ENCODE results near the gene MCTP2. TPM values are rescaled to one million over a fixed set of nuclear protein-coding genes. Genes with fewer than 3 reads are reported as not detected.

MCTP2 gene, protein sequence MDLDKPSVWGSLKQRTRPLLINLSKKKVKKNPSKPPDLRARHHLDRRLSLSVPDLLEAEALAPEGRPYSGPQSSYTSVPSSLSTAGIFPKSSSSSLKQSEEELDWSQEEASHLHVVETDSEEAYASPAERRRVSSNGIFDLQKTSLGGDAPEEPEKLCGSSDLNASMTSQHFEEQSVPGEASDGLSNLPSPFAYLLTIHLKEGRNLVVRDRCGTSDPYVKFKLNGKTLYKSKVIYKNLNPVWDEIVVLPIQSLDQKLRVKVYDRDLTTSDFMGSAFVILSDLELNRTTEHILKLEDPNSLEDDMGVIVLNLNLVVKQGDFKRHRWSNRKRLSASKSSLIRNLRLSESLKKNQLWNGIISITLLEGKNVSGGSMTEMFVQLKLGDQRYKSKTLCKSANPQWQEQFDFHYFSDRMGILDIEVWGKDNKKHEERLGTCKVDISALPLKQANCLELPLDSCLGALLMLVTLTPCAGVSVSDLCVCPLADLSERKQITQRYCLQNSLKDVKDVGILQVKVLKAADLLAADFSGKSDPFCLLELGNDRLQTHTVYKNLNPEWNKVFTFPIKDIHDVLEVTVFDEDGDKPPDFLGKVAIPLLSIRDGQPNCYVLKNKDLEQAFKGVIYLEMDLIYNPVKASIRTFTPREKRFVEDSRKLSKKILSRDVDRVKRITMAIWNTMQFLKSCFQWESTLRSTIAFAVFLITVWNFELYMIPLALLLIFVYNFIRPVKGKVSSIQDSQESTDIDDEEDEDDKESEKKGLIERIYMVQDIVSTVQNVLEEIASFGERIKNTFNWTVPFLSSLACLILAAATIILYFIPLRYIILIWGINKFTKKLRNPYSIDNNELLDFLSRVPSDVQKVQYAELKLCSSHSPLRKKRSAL
- total RNA-seq, result 10 to 100 TPM; 16.0 to 31.3 (median 22.4) TPM
- 29.7 TPM for total RNA-seq (2013)
- 9.1 to 47.7 (median 24.1) reads per million in 29 experiments for total RNA-seq

DNA sequence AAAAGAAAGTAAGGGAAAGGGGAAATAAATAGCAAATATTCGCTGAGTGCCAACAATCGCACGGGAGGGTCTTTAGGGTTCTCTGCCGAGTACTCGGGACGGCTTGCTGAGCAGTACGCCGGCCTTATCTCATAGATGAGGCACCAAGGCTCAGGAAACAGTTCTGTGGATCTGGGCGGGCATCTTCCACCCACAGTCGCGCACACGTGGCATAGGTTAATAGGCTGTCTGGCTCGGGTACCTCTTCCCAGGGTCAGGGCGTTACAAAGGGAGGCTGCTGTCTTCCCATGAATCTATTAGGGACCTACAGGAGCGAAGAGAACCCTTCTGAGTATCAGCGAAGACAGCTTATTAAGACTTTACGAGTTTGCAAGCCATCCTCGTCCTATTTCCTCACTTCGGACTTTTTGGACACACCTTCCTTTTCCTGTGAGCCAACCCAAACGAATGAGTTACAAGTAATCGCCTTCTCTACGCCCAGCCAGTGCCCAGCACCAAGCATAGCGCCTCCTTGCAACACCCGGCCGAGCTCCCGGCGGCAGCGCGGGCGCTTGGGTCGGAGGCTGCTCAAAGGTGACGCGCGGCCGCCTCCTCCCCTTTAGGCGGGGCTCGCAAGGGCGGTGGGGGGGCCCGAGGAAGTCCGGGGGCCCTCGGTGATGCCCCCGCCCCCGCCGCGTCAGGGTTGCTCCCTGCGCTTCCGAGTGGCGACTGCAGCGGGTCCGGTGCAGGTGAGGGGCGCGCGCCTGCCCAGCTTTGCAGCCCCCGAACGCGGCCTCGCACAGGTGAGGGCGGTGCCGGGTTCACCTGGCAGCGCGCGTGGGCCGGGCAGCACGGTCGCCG, at the start of gene MCTP2:
MCTP2 (plus strand) TSS at position 679 of the 840 bp plus-strand sequence. CDS start 66,705 bp downstream, outside the sequence.
- peak within 1 kb of the TSS; percentile 59 to 72 for H3K4me3 ChIP-seq (ENCODE audit: control insufficient read depth in 1 of 2, extremely low read depth in 1 of 2, low read length in 1 of 2)
- H3K27ac ChIP-seq (ENCODE audit: low read length), result peak within 1 kb of the TSS; percentile 87
- Mint-ChIP-seq H3K4me1 (peaks cover 37 to 69% (median 47%) of the 10 kb centered on the region in 3 donors), H3K9me3 (no peaks in the 10 kb centered on the region), H3K4me3 (peak within 1 kb of the TSS; percentile 88 to 94 (median 91)), H3K36me3 (no peaks in the 10 kb centered on the region), H3K27me3 (no peaks in the 10 kb centered on the region), H3K27ac (peak within 1 kb of the TSS; percentile 91 to 93)
- WGBS (ENCODE audit: insufficient coverage), result under 1% methylated on average over 65 of the region's 66 CpGs
- H3K27me3 ChIP-seq (replicated peaks in 1 of 2; ENCODE audit: control insufficient read depth in 2 of 2, extremely low read depth in 1 of 2, insufficient read depth in 2 of 2, low read length in 1 of 2), result no peaks in the 10 kb centered on the region
- ChIA-PET POLR2A (interaction anchor here in 1 of 2 donors (0.6 to 1.4 kb wide), 2 partner anchors 75 to 90 kb away, joined by 3 read pairs; no protein-coding TSS in a partner anchor), CTCF (interaction anchor here in 1 of 2 donors (0.6 to 4.4 kb wide), 5 partner anchors 9 to 1144 kb away, joined by 3 to 25 read pairs (median 3); no protein-coding TSS in a partner anchor)
- ATAC-seq (replicated peaks in 1 of 4) (peak; percentile 89 to 91 (median 90)), DNase-seq (peak; percentile 63 to 89 (median 78))
- peaks cover 9 to 26% of the 10 kb centered on the region in 2 experiments for H3K4me1 ChIP-seq (ENCODE audit: control insufficient read depth in 1 of 2, extremely low read depth in 1 of 2, insufficient read depth in 2 of 2, low read length in 2 of 2)
- H3K36me3 ChIP-seq (ENCODE audit: control insufficient read depth in 2 of 2, extremely low read depth in 1 of 2, insufficient read depth in 1 of 2, low read length in 1 of 2), result no peaks in the 10 kb centered on the region
- H3K9me3 ChIP-seq, result no peaks in the 10 kb centered on the region

GRCh38 chr15:94182883-94183282, 48.5 kb upstream of the MCTP2 start:
- Histone ChIP-seq H3K36me3 (ENCODE audit: control insufficient read depth in 2 of 2, extremely low read depth in 1 of 2, insufficient read depth in 1 of 2, low read length in 1 of 2) (no peaks in the 10 kb centered on the region), H3K27me3 (replicated peaks in 1 of 2; ENCODE audit: control insufficient read depth in 2 of 2, extremely low read depth in 1 of 2, insufficient read depth in 2 of 2, low read length in 1 of 2) (no peaks in the 10 kb centered on the region), H3K9me3 (no peaks in the 10 kb centered on the region), H3K4me1 (ENCODE audit: control insufficient read depth in 1 of 2, extremely low read depth in 1 of 2, insufficient read depth in 2 of 2, low read length in 2 of 2) (no peaks in the 10 kb centered on the region), H3K27ac (ENCODE audit: low read length) (no peak overlapping the region), H3K4me3 (ENCODE audit: control insufficient read depth in 1 of 2, extremely low read depth in 1 of 2, low read length in 1 of 2) (no peak overlapping the region)
- Mint-ChIP-seq H3K4me3 (no peak overlapping the region), H3K27me3 (peaks cover 4 to 8% of the 10 kb centered on the region in 2 donors), H3K36me3 (no peaks in the 10 kb centered on the region), H3K4me1 (no peaks in the 10 kb centered on the region), H3K9me3 (no peaks in the 10 kb centered on the region), H3K27ac (no peak overlapping the region)
- no peak for DNase-seq
- no CpG with 5 or more reads among the region's 4 CpGs for WGBS (ENCODE audit: insufficient coverage)
- no peak for ATAC-seq (replicated peaks in 1 of 4)
- CTCF ChIA-PET, result no interaction called here
- POLR2A ChIA-PET, result no interaction called here

DNA sequence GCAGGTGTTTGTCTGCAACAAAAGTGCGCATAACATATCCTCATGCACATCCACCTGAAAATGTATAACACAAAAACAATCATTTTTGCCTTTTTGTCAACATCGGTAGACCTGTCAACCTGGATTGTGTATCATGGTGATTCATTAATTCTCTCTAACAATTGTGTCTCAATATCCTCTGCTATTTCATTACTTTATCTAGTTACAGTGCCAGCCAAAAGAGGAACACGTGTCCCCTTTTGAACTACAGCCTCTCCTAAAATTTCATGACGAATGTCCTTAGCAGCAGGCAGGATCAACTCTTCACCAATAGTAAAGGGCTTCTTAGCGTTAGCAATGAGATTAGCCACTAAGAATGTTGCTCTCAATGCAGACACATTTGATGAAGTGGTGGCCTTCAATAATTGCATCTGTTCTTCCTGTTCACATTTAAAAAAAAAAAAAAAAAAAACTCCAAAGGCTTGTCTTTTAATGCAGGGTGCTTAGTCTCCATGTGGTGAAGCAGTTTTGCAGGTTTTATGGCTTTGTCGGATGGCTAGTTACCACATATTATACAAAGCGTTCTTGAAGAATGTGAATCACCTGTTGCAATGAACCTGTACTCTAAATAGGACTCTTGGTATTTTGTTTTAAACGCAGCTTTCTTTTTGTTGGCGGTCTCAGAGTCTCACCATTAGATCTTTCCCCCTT, 45.7 kb upstream of the MCTP2 start:
- ChIA-PET CTCF (interaction anchor here in 1 of 2 donors (0.8 kb wide), 1 partner anchor 137 kb away, joined by 3 read pairs; no protein-coding TSS in a partner anchor), POLR2A (no interaction called here)
- Mint-ChIP-seq H3K36me3 (no peaks in the 10 kb centered on the region), H3K4me1 (no peaks in the 10 kb centered on the region), H3K4me3 (no peak overlapping the region), H3K27ac (no peak overlapping the region), H3K27me3 (peaks cover 4 to 7% of the 10 kb centered on the region in 2 donors), H3K9me3 (no peaks in the 10 kb centered on the region)
- no peaks in the 10 kb centered on the region for H3K9me3 ChIP-seq
- DNase-seq (no peak), ATAC-seq (replicated peaks in 1 of 4) (no peak)
- 94% methylated on average over 3 of the region's 9 CpGs for WGBS (ENCODE audit: insufficient coverage)
- H3K36me3 ChIP-seq (ENCODE audit: control insufficient read depth in 2 of 2, extremely low read depth in 1 of 2, insufficient read depth in 1 of 2, low read length in 1 of 2), result no peaks in the 10 kb centered on the region
- H3K27me3 ChIP-seq (replicated peaks in 1 of 2; ENCODE audit: control insufficient read depth in 2 of 2, extremely low read depth in 1 of 2, insufficient read depth in 2 of 2, low read length in 1 of 2), result no peaks in the 10 kb centered on the region
- no peak overlapping the region for H3K4me3 ChIP-seq (ENCODE audit: control insufficient read depth in 1 of 2, extremely low read depth in 1 of 2, low read length in 1 of 2)
- H3K27ac ChIP-seq (ENCODE audit: low read length), result no peak overlapping the region
- no peaks in the 10 kb centered on the region for H3K4me1 ChIP-seq (ENCODE audit: control insufficient read depth in 1 of 2, extremely low read depth in 1 of 2, insufficient read depth in 2 of 2, low read length in 2 of 2)

DNA sequence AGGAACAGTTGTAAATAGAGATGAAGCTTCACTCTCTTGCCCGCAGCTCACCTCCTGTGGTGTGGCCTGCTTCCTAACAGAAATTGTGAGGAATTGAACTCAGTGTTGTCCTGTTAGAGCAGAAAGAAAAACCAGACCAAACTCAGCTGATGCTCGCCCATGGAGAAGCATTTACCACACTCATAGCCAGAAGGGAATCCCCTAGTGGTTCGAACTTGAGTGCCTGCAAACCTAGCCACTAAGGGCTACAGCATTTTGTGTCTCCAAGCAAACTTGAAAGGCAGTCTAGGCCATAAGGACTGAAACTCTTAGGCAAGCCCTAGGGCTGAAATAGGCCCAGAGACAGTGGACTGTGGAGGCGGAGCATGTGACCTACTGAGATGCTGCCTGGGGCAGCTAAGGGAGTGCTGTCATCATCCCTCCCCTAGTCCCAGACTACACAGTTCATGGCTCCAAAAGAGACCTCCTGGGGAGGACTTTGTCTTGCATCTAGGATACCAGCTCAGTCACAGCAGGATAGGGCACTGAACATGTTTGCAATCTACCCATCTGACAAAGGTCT, 44.5 kb upstream of the MCTP2 start:
- ChIA-PET CTCF (no interaction called here), POLR2A (no interaction called here)
- Histone ChIP-seq H3K4me3 (ENCODE audit: control insufficient read depth in 1 of 2, extremely low read depth in 1 of 2, low read length in 1 of 2) (no peak overlapping the region), H3K27me3 (replicated peaks in 1 of 2; ENCODE audit: control insufficient read depth in 2 of 2, extremely low read depth in 1 of 2, insufficient read depth in 2 of 2, low read length in 1 of 2) (no peaks in the 10 kb centered on the region), H3K36me3 (ENCODE audit: control insufficient read depth in 2 of 2, extremely low read depth in 1 of 2, insufficient read depth in 1 of 2, low read length in 1 of 2) (no peaks in the 10 kb centered on the region), H3K27ac (ENCODE audit: low read length) (no peak overlapping the region), H3K4me1 (ENCODE audit: control insufficient read depth in 1 of 2, extremely low read depth in 1 of 2, insufficient read depth in 2 of 2, low read length in 2 of 2) (no peaks in the 10 kb centered on the region), H3K9me3 (no peaks in the 10 kb centered on the region)
- WGBS (ENCODE audit: insufficient coverage), result 79% methylated on average over 3 of the region's 4 CpGs
- no peak overlapping the region for H3K4me3 Mint-ChIP-seq
- DNase-seq (no peak), ATAC-seq (replicated peaks in 1 of 4) (no peak)
- H3K36me3 Mint-ChIP-seq, result no peaks in the 10 kb centered on the region
- no peaks in the 10 kb centered on the region for H3K4me1 Mint-ChIP-seq
- no peak overlapping the region for H3K27ac Mint-ChIP-seq
- no peaks in the 10 kb centered on the region for H3K9me3 Mint-ChIP-seq
- H3K27me3 Mint-ChIP-seq, result peaks cover 0 to 6% of the 10 kb centered on the region in 2 donors

GRCh38 chr15:94193906-94194305, 37.5 kb upstream of the MCTP2 start:
- ChIA-PET CTCF (interaction anchor here in 1 of 2 donors (0.6 kb wide), 1 partner anchor 71 kb away, joined by 3 read pairs; no protein-coding TSS in a partner anchor), POLR2A (no interaction called here)
- no peak for ATAC-seq (replicated peaks in 1 of 4)

More at GRCh38 chr15:94193906-94194305, 37.5 kb upstream of the MCTP2 start:
- Histone ChIP-seq H3K36me3 (ENCODE audit: control insufficient read depth in 2 of 2, extremely low read depth in 1 of 2, insufficient read depth in 1 of 2, low read length in 1 of 2) (no peaks in the 10 kb centered on the region), H3K4me1 (ENCODE audit: control insufficient read depth in 1 of 2, extremely low read depth in 1 of 2, insufficient read depth in 2 of 2, low read length in 2 of 2) (no peaks in the 10 kb centered on the region), H3K4me3 (ENCODE audit: control insufficient read depth in 1 of 2, extremely low read depth in 1 of 2, low read length in 1 of 2) (no peak overlapping the region), H3K9me3 (no peaks in the 10 kb centered on the region), H3K27ac (ENCODE audit: low read length) (no peak overlapping the region), H3K27me3 (replicated peaks in 1 of 2; ENCODE audit: control insufficient read depth in 2 of 2, extremely low read depth in 1 of 2, insufficient read depth in 2 of 2, low read length in 1 of 2) (no peaks in the 10 kb centered on the region)
- Mint-ChIP-seq H3K27me3 (no peaks in the 10 kb centered on the region), H3K9me3 (no peaks in the 10 kb centered on the region), H3K4me3 (no peak overlapping the region), H3K4me1 (no peaks in the 10 kb centered on the region), H3K27ac (no peak overlapping the region), H3K36me3 (no peaks in the 10 kb centered on the region)
- 100% methylated on average over 1 of the region's 3 CpGs for WGBS (ENCODE audit: insufficient coverage)
- DNase-seq, result no peak
